ENCODE data around the gene ZFR2. TPM values are rescaled to one million over a fixed set of nuclear protein-coding genes. Genes with fewer than 3 reads are reported as not detected.
"Not testable (repeated sequence)": the region's sequence is repeated elsewhere in the genome, so short reads cannot be mapped to it uniquely, and the experiment has no call there.

ZFR2 gene
- total RNA-seq, 6 experiments from 2014 or later = not detected

GRCh38 chr19:3881272-3882040 lies 12.6 kb upstream of the ZFR2 start:
- Mint-ChIP-seq H3K9me3 (no peaks in the 10 kb centered on the region), H3K27me3 (ENCODE audit: insufficient read depth) (peaks cover 24% of the 10 kb centered on the region), H3K4me1 (ENCODE audit: low read depth) (no peaks in the 10 kb centered on the region), H3K36me3 (ENCODE audit: low read depth) (no peaks in the 10 kb centered on the region), H3K4me3 (no peak overlapping the region), H3K27ac (no peak overlapping the region)
- TF ChIP-seq, protein P1, sequence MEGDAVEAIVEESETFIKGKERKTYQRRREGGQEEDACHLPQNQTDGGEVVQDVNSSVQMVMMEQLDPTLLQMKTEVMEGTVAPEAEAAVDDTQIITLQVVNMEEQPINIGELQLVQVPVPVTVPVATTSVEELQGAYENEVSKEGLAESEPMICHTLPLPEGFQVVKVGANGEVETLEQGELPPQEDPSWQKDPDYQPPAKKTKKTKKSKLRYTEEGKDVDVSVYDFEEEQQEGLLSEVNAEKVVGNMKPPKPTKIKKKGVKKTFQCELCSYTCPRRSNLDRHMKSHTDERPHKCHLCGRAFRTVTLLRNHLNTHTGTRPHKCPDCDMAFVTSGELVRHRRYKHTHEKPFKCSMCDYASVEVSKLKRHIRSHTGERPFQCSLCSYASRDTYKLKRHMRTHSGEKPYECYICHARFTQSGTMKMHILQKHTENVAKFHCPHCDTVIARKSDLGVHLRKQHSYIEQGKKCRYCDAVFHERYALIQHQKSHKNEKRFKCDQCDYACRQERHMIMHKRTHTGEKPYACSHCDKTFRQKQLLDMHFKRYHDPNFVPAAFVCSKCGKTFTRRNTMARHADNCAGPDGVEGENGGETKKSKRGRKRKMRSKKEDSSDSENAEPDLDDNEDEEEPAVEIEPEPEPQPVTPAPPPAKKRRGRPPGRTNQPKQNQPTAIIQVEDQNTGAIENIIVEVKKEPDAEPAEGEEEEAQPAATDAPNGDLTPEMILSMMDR (IDR thresholded peaks at IDR 0.05) = no peak
- no peak for DNase-seq

- Mint-ChIP-seq H3K4me3 (no peak within 1 kb of the TSS), H3K27me3 (ENCODE audit: insufficient read depth) (peaks cover 20% of the 10 kb centered on the region), H3K27ac (no peak within 1 kb of the TSS), H3K9me3 (no peaks in the 10 kb centered on the region), H3K4me1 (ENCODE audit: low read depth) (no peaks in the 10 kb centered on the region), H3K36me3 (ENCODE audit: low read depth) (no peaks in the 10 kb centered on the region)
- TF ChIP-seq, protein P1 (IDR thresholded peaks at IDR 0.05) = no peak
- no peak for DNase-seq
Measured at GRCh38 chr19:3880471-3881271, 11.8 kb upstream of the ZFR2 start, which contains the start of gene ATCAY. TSS of gene ATCAY (plus strand) at chr19:3880685. CDS start at chr19:3885768, 5,083 bp downstream.

- H3K4me1 Mint-ChIP-seq (ENCODE audit: low read depth) = no peaks in the 10 kb centered on the region
- H3K36me3 Mint-ChIP-seq (ENCODE audit: low read depth) = no peaks in the 10 kb centered on the region
- TF ChIP-seq, protein P1 (IDR thresholded peaks at IDR 0.05) = peak; percentile 49; the same call in 1 of the 2 replicates
- no peak overlapping the region for H3K4me3 Mint-ChIP-seq
- H3K27ac Mint-ChIP-seq = no peak overlapping the region
- no peak for DNase-seq
- H3K27me3 Mint-ChIP-seq (ENCODE audit: insufficient read depth) = peaks cover 20% of the 10 kb centered on the region
- H3K9me3 Mint-ChIP-seq = no peaks in the 10 kb centered on the region
Measured at GRCh38 chr19:3879656-3880055, 10.8 kb upstream of the ZFR2 start.

DNA sequence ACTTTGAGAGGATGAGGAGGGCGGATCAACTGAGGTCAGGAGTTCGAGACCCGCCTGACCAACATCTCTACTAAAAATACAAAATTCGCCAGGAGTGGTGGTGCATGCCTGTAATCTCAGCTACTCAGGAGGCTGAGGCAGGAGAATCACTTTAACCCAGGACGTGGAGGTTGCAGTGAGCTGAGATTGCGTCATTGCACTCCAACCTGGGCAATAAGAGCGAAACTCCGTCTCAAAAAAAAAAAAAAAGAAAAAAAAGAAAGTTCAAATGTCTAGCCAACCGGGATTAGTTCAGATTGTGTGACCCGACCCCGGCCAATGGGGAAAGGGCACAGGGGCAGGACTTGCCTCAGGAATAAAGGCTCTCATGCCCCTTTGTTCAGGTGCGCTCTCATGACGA lies 5.9 kb upstream of the ZFR2 start:
- H3K27me3 Mint-ChIP-seq (ENCODE audit: insufficient read depth) = peaks cover 12% of the 10 kb centered on the region
- not testable (repeated sequence) for H3K4me1 Mint-ChIP-seq (ENCODE audit: low read depth); DNase-seq; H3K36me3 Mint-ChIP-seq (ENCODE audit: low read depth); H3K4me3 Mint-ChIP-seq; H3K27ac Mint-ChIP-seq; H3K9me3 Mint-ChIP-seq

- DNase-seq = no peak
- Mint-ChIP-seq H3K27me3 (ENCODE audit: insufficient read depth) (peaks cover 17% of the 10 kb centered on the region), H3K4me1 (ENCODE audit: low read depth) (no peaks in the 10 kb centered on the region), H3K36me3 (ENCODE audit: low read depth) (no peaks in the 10 kb centered on the region), H3K9me3 (no peaks in the 10 kb centered on the region), H3K4me3 (no peak overlapping the region), H3K27ac (no peak overlapping the region)
- TF ChIP-seq, protein P1 (IDR thresholded peaks at IDR 0.05) = no peak
Measured at GRCh38 chr19:3873151-3873550, 4.3 kb upstream of the ZFR2 start.
